ENCODE measurements around the gene ING2.
A peak's percentile ranks its signal among the peaks of the same experiment; 100 is the strongest.
"Not testable (repeated sequence)": the region's sequence is repeated elsewhere in the genome, so short reads cannot be mapped to it uniquely, and the experiment has no call there.

The ING2 gene

GRCh38 chr4:183550345-183551093, 45.7 kb downstream of the ING2 start:
- TF ChIP-seq CTCF (conservative IDR thresholded peaks at IDR 0.05; ENCODE audit: low read depth, low read length) = no peak
- DNase-seq (ENCODE audit: low read depth) = no peak
- no peak overlapping the region for H3K4me3 ChIP-seq (ENCODE audit: low read depth, low read length)

- TF ChIP-seq CTCF (conservative IDR thresholded peaks at IDR 0.05; ENCODE audit: low read depth, low read length) = no peak
- H3K4me3 ChIP-seq (ENCODE audit: low read depth, low read length) = no peak overlapping the region
- peak; percentile 5 for DNase-seq (ENCODE audit: low read depth)
These were observed 47.7 kb downstream of the ING2 start for GRCh38 chr4:183552274-183553146.

GRCh38 chr4:183553147-183553478, 48.3 kb downstream of the ING2 start:
- not testable (repeated sequence) for DNase-seq (ENCODE audit: low read depth)

GRCh38 chr4:183553601-183554345, 48.9 kb downstream of the ING2 start:
- H3K4me3 ChIP-seq (ENCODE audit: low read depth, low read length) = no peak overlapping the region
- DNase-seq (ENCODE audit: low read depth) = no peak
- no peak for TF ChIP-seq CTCF (conservative IDR thresholded peaks at IDR 0.05; ENCODE audit: low read depth, low read length)

More at GRCh38 chr4:183553147-183553478, 48.3 kb downstream of the ING2 start:
- H3K4me3 ChIP-seq (ENCODE audit: low read depth, low read length) = not testable (repeated sequence)

GRCh38 chr4:183554346-183554686, 49.5 kb downstream of the ING2 start:
- TF ChIP-seq CTCF (conservative IDR thresholded peaks at IDR 0.05; ENCODE audit: low read depth, low read length) = no peak
- no peak for DNase-seq (ENCODE audit: low read depth)
- H3K4me3 ChIP-seq (ENCODE audit: low read depth, low read length) = no peak overlapping the region

- DNase-seq (ENCODE audit: low read depth) = no peak
- no peak for TF ChIP-seq CTCF (conservative IDR thresholded peaks at IDR 0.05; ENCODE audit: low read depth, low read length)
- no peak overlapping the region for H3K4me3 ChIP-seq (ENCODE audit: low read depth, low read length)
These were observed 50.2 kb downstream of the ING2 start for GRCh38 chr4:183554878-183555585.

GRCh38 chr4:183556947-183557346, 52.1 kb downstream of the ING2 start:
- no peak for DNase-seq (ENCODE audit: low read depth)
- no peak for TF ChIP-seq CTCF (conservative IDR thresholded peaks at IDR 0.05; ENCODE audit: low read depth, low read length)
- H3K4me3 ChIP-seq (ENCODE audit: low read depth, low read length) = no peak overlapping the region
